ENCODE measurements around the gene HLA-E.
A peak's percentile ranks its signal among the peaks of the same experiment; 100 is the strongest.
"Not testable (repeated sequence)": the region's sequence is repeated elsewhere in the genome, so short reads cannot be mapped to it uniquely, and the experiment has no call there.

HLA-E gene

GRCh38 chr6:30520522-30520921 lies 31.2 kb downstream of the HLA-E start:
- Histone ChIP-seq H3K9ac (ENCODE audit: low read length) (no peak overlapping the region), H3K4ac (ENCODE audit: low read depth in 1 of 2, low read length in 2 of 2) (no peak overlapping the region), H3K79me1 (replicated peaks; ENCODE audit: low read length, poor library complexity, severe bottlenecking) (no peaks in the 10 kb centered on the region), H3K4me3 (ENCODE audit: insufficient read depth in 1 of 2, low read depth in 1 of 2, low read length in 2 of 2) (no peak overlapping the region), H2BK15ac (ENCODE audit: low read depth, poor library complexity, severe bottlenecking) (no peak overlapping the region), H2AFZ (ENCODE audit: low read depth, low read length) (no peak overlapping the region), H3K9me3 (ENCODE audit: control insufficient read depth, low read length) (no peaks in the 10 kb centered on the region), H3K27me3 (ENCODE audit: control insufficient read depth in 1 of 2, insufficient read depth in 1 of 2, low read length in 2 of 2) (no peaks in the 10 kb centered on the region), H2BK5ac (ENCODE audit: low read depth, low read length, poor library complexity, severe bottlenecking) (no peak overlapping the region), H4K91ac (ENCODE audit: low read length) (no peak overlapping the region), H3K23ac (ENCODE audit: low read length in 2 of 2) (no peak overlapping the region), H3K4me2 (ENCODE audit: low read length, poor library complexity, severe bottlenecking) (no peak overlapping the region), H3K4me1 (ENCODE audit: control insufficient read depth, insufficient read depth, low read depth, low read length) (no peaks in the 10 kb centered on the region), H3K36me3 (ENCODE audit: control insufficient read depth in 1 of 2, insufficient read depth in 2 of 2, low read depth in 1 of 2, low read length in 2 of 2) (no peaks in the 10 kb centered on the region), H2BK120ac (ENCODE audit: low read depth, low read length) (no peak overlapping the region), H2AK5ac (ENCODE audit: low read length, severe bottlenecking) (no peak overlapping the region), H3K18ac (ENCODE audit: low read depth in 1 of 2, low read length in 2 of 2) (no peak overlapping the region), H3K14ac (ENCODE audit: low read length in 2 of 2) (no peak overlapping the region), H4K8ac (ENCODE audit: low read length) (no peak overlapping the region), H3K27ac (ENCODE audit: low read length, poor library complexity, severe bottlenecking) (no peak overlapping the region), H2BK12ac (ENCODE audit: low read length in 2 of 2) (no peak overlapping the region)
- DNase-seq: no peak
- 91% methylated on average over 6 of the region's 6 CpGs for WGBS

DNA sequence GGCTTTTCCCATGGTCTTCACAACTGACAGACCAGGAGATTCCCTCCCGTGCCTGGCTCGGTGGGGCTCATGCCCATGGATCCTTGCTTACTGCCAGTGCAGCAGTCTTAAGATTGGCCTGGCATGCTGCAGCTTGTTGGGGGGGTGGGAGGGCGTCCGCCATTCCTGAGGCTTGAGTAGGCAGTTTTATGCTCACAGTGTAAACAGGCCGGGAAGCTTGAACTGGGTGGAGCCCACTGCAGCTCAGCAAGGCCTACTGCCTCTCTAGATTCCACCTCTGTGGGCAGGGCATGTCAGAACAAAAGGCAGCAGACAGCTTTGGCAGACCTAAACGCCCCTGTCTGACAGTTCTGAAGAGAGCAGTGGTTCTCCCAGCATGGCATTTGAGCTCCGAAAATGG lies 31.8 kb downstream of the HLA-E start:
- not testable (repeated sequence) for DNase-seq; H3K27me3 ChIP-seq (ENCODE audit: control insufficient read depth in 1 of 2, insufficient read depth in 1 of 2, low read length in 2 of 2); H4K8ac ChIP-seq (ENCODE audit: low read length); H2BK15ac ChIP-seq (ENCODE audit: low read depth, poor library complexity, severe bottlenecking); H2BK5ac ChIP-seq (ENCODE audit: low read depth, low read length, poor library complexity, severe bottlenecking); H2AFZ ChIP-seq (ENCODE audit: low read depth, low read length); H3K9me3 ChIP-seq (ENCODE audit: control insufficient read depth, low read length); H3K9ac ChIP-seq (ENCODE audit: low read length); H3K4ac ChIP-seq (ENCODE audit: low read depth in 1 of 2, low read length in 2 of 2); H3K36me3 ChIP-seq (ENCODE audit: control insufficient read depth in 1 of 2, insufficient read depth in 2 of 2, low read depth in 1 of 2, low read length in 2 of 2); H3K79me1 ChIP-seq (replicated peaks; ENCODE audit: low read length, poor library complexity, severe bottlenecking); H3K23ac ChIP-seq (ENCODE audit: low read length in 2 of 2); H3K4me1 ChIP-seq (ENCODE audit: control insufficient read depth, insufficient read depth, low read depth, low read length); H3K27ac ChIP-seq (ENCODE audit: low read length, poor library complexity, severe bottlenecking); H3K14ac ChIP-seq (ENCODE audit: low read length in 2 of 2); H2BK12ac ChIP-seq (ENCODE audit: low read length in 2 of 2); H3K4me2 ChIP-seq (ENCODE audit: low read length, poor library complexity, severe bottlenecking); H2BK120ac ChIP-seq (ENCODE audit: low read depth, low read length); H2AK5ac ChIP-seq (ENCODE audit: low read length, severe bottlenecking); H3K4me3 ChIP-seq (ENCODE audit: insufficient read depth in 1 of 2, low read depth in 1 of 2, low read length in 2 of 2)
- peak overlapping the region in 1 of 2 experiments; percentile 29 for H3K18ac ChIP-seq (ENCODE audit: low read depth in 1 of 2, low read length in 2 of 2)
- WGBS: 62% methylated on average over 7 of the region's 7 CpGs
- peak overlapping the region; percentile 43 for H4K91ac ChIP-seq (ENCODE audit: low read length)

GRCh38 chr6:30521952-30522351 lies 32.6 kb downstream of the HLA-E start:
- WGBS: 83% methylated on average over 5 of the region's 5 CpGs
- not testable (repeated sequence) for DNase-seq

DNA sequence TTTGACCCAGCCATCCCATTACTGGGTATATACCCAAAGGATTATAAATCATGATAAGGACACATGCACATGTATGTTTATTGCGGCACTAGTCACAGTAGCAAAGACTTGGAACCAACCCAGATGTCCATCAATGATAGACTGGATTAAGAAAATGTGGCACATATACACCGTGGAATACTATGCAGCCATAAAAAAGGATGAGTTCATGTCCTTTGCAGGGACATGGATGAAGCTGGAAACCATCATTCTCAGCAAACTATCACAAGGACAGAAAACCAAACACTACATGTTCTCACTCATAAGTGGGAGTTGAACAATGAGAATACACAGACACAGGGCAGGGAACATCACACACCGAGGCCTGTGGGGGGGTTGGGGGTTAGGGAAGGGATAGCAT lies 37.1 kb downstream of the HLA-E start:
- H2BK12ac ChIP-seq (ENCODE audit: low read length in 2 of 2); H3K18ac ChIP-seq (ENCODE audit: low read depth in 1 of 2, low read length in 2 of 2); H3K9ac ChIP-seq (ENCODE audit: low read length); H3K4me1 ChIP-seq (ENCODE audit: control insufficient read depth, insufficient read depth, low read depth, low read length); H3K14ac ChIP-seq (ENCODE audit: low read length in 2 of 2); H4K91ac ChIP-seq (ENCODE audit: low read length); H2BK15ac ChIP-seq (ENCODE audit: low read depth, poor library complexity, severe bottlenecking); H2AK5ac ChIP-seq (ENCODE audit: low read length, severe bottlenecking); H3K4me2 ChIP-seq (ENCODE audit: low read length, poor library complexity, severe bottlenecking); H2BK120ac ChIP-seq (ENCODE audit: low read depth, low read length); H3K4me3 ChIP-seq (ENCODE audit: insufficient read depth in 1 of 2, low read depth in 1 of 2, low read length in 2 of 2); H3K9me3 ChIP-seq (ENCODE audit: control insufficient read depth, low read length); H2AFZ ChIP-seq (ENCODE audit: low read depth, low read length); H3K36me3 ChIP-seq (ENCODE audit: control insufficient read depth in 1 of 2, insufficient read depth in 2 of 2, low read depth in 1 of 2, low read length in 2 of 2); H3K27me3 ChIP-seq (ENCODE audit: control insufficient read depth in 1 of 2, insufficient read depth in 1 of 2, low read length in 2 of 2); H3K79me1 ChIP-seq (replicated peaks; ENCODE audit: low read length, poor library complexity, severe bottlenecking); H3K4ac ChIP-seq (ENCODE audit: low read depth in 1 of 2, low read length in 2 of 2); H4K8ac ChIP-seq (ENCODE audit: low read length); H3K27ac ChIP-seq (ENCODE audit: low read length, poor library complexity, severe bottlenecking); H3K23ac ChIP-seq (ENCODE audit: low read length in 2 of 2); DNase-seq; H2BK5ac ChIP-seq (ENCODE audit: low read depth, low read length, poor library complexity, severe bottlenecking): not testable (repeated sequence)
- WGBS: 94% methylated on average over 2 of the region's 3 CpGs

More at GRCh38 chr6:30521952-30522351, 32.6 kb downstream of the HLA-E start:
- not testable (repeated sequence) for H3K4me3 ChIP-seq (ENCODE audit: insufficient read depth in 1 of 2, low read depth in 1 of 2, low read length in 2 of 2); H3K14ac ChIP-seq (ENCODE audit: low read length in 2 of 2); H2BK15ac ChIP-seq (ENCODE audit: low read depth, poor library complexity, severe bottlenecking); H4K91ac ChIP-seq (ENCODE audit: low read length); H2BK5ac ChIP-seq (ENCODE audit: low read depth, low read length, poor library complexity, severe bottlenecking); H3K27me3 ChIP-seq (ENCODE audit: control insufficient read depth in 1 of 2, insufficient read depth in 1 of 2, low read length in 2 of 2); H2AFZ ChIP-seq (ENCODE audit: low read depth, low read length); H3K36me3 ChIP-seq (ENCODE audit: control insufficient read depth in 1 of 2, insufficient read depth in 2 of 2, low read depth in 1 of 2, low read length in 2 of 2); H3K4me1 ChIP-seq (ENCODE audit: control insufficient read depth, insufficient read depth, low read depth, low read length); H3K4me2 ChIP-seq (ENCODE audit: low read length, poor library complexity, severe bottlenecking); H3K9ac ChIP-seq (ENCODE audit: low read length); H3K27ac ChIP-seq (ENCODE audit: low read length, poor library complexity, severe bottlenecking); H4K8ac ChIP-seq (ENCODE audit: low read length); H3K79me1 ChIP-seq (replicated peaks; ENCODE audit: low read length, poor library complexity, severe bottlenecking); H3K23ac ChIP-seq (ENCODE audit: low read length in 2 of 2); H2AK5ac ChIP-seq (ENCODE audit: low read length, severe bottlenecking); H2BK12ac ChIP-seq (ENCODE audit: low read length in 2 of 2); H2BK120ac ChIP-seq (ENCODE audit: low read depth, low read length); H3K18ac ChIP-seq (ENCODE audit: low read depth in 1 of 2, low read length in 2 of 2); H3K9me3 ChIP-seq (ENCODE audit: control insufficient read depth, low read length); H3K4ac ChIP-seq (ENCODE audit: low read depth in 1 of 2, low read length in 2 of 2)

All from mesenchymal stem cell (in vitro differentiated cells and primary cell).